Measurements from ENCODE around the gene ISG15. TPM values are rescaled to one million over a fixed set of nuclear protein-coding genes. Genes with fewer than 3 reads are reported as not detected.

ISG15 gene
- total RNA-seq, 1 experiment from 2014 or later, result 140 TPM

- TF ChIP-seq CTCF (IDR thresholded peaks at IDR 0.05 in 2 of 3, conservative IDR thresholded peaks at IDR 0.05 in 1 of 3; ENCODE audit: borderline replicate concordance in 1 of 3, insufficient read depth in 1 of 3, low read depth in 2 of 3, low read length in 2 of 3) (no peak), TCF7L2 (IDR thresholded peaks at IDR 0.05; ENCODE audit: borderline replicate concordance, extremely low read depth, insufficient read depth, insufficient read length) (no peak)
Measured at GRCh38 chr1:1024149-1024770, 11.0 kb downstream of the ISG15 start (continued).

GRCh38 chr1:1024771-1025699, 11.7 kb downstream of the ISG15 start:
- no TSS peak for BruUV-seq (replicated peaks)
- H3K9ac ChIP-seq (ENCODE audit: low read length), result peak overlapping the region; percentile 67
- H3K9me3 ChIP-seq (ENCODE audit: control insufficient read depth in 1 of 2, insufficient read depth in 1 of 2, low read depth in 1 of 2, low read length in 2 of 2), result no peaks in the 10 kb centered on the region
- H3K27ac ChIP-seq (ENCODE audit: low read depth, low read length), result peak overlapping the region; percentile 87
- H3K4me3 ChIP-seq (replicated peaks in 1 of 2; ENCODE audit: low read depth in 1 of 2, low read length in 2 of 2), result peak overlapping the region in 1 of 2 experiments; percentile 40; a peak in 3 of 4 replicates
- no peaks in the 10 kb centered on the region for H4K20me1 ChIP-seq (ENCODE audit: insufficient read depth)
- CTCF ChIA-PET, result no interaction called here
- H3K9me2 ChIP-seq (ENCODE audit: insufficient read depth), result no peaks in the 10 kb centered on the region
- H3K4me2 ChIP-seq (ENCODE audit: low read length), result peak overlapping the region; percentile 98
- intact Hi-C loops (cut with micrococcal nuclease), result no loop called here
- H3K36me3 ChIP-seq (ENCODE audit: control insufficient read depth in 1 of 2, insufficient read depth in 2 of 2, low read length in 2 of 2), result peaks cover 0 to 23% of the 10 kb centered on the region in 2 experiments; a peak in 2 of 4 replicates
- peaks cover 33 to 52% of the 10 kb centered on the region in 2 experiments for H3K4me1 ChIP-seq (ENCODE audit: control insufficient read depth in 1 of 2, insufficient read depth in 2 of 2, low read length in 2 of 2)
- RAD21 ChIA-PET (ENCODE audit: low non-redundant PET in 1 of 2, low total read pairs in 2 of 2, uncharacterized antibody in 2 of 2, unreplicated experiment in 2 of 2), result no interaction called here
- ATAC-seq, result peak; percentile 70
- POLR2A ChIA-PET, result no interaction called here
- peaks cover 80% of the 10 kb centered on the region for H3K79me2 ChIP-seq (ENCODE audit: insufficient read depth, low read length)
- H2AFZ ChIP-seq (ENCODE audit: low read depth, low read length, poor library complexity, severe bottlenecking), result no peak overlapping the region
- peak; percentile 51 for DNase-seq (ENCODE audit: low read depth, low spot score)
- no peaks in the 10 kb centered on the region for H3K27me3 ChIP-seq (ENCODE audit: insufficient read depth, low read length)
- TF ChIP-seq CBX3 (IDR thresholded peaks at IDR 0.05; ENCODE audit: low read depth), result no peak
- no peak for TF ChIP-seq ELF1 (IDR thresholded peaks at IDR 0.05; ENCODE audit: borderline replicate concordance, low read depth)
- peak; percentile 76 for TF ChIP-seq EGR1 (IDR thresholded peaks at IDR 0.05; ENCODE audit: low read depth)
- no peak for TF ChIP-seq EZH2phosphoT487 (IDR thresholded peaks at IDR 0.05; ENCODE audit: borderline replicate concordance)
- TF ChIP-seq POLR2AphosphoS5 (IDR thresholded peaks at IDR 0.05; ENCODE audit: low read depth, low read length), result peak; percentile 39; the same call in 1 of the 2 replicates
- TF ChIP-seq RAD21 (IDR thresholded peaks at IDR 0.05; ENCODE audit: low read depth), result no peak
- peak; percentile 12; the same call in 1 of the 2 replicates for TF ChIP-seq ZFX (IDR thresholded peaks at IDR 0.05)
- TF ChIP-seq SP1 (IDR thresholded peaks at IDR 0.05; ENCODE audit: low read depth), result peak; percentile 76
- no peak for TF ChIP-seq ZBTB33 (IDR thresholded peaks at IDR 0.05; ENCODE audit: extremely low read depth, insufficient replicate concordance, low read length)
- TF ChIP-seq JUND (IDR thresholded peaks at IDR 0.05), result no peak
- TF ChIP-seq CEBPB (IDR thresholded peaks at IDR 0.05; ENCODE audit: low read depth), result no peak
- TF ChIP-seq ZNF274 (IDR thresholded peaks at IDR 0.05; ENCODE audit: low read depth, low read length), result no peak
- peak; percentile 19 for TF ChIP-seq YY1 (IDR thresholded peaks at IDR 0.05; ENCODE audit: extremely low read depth, insufficient replicate concordance, low read depth, low read length)
- no peak; the same call in 1 of the 2 replicates for TF ChIP-seq FOSL1 (IDR thresholded peaks at IDR 0.05; ENCODE audit: low read depth)
- TF ChIP-seq TCF7L2 (IDR thresholded peaks at IDR 0.05; ENCODE audit: borderline replicate concordance, extremely low read depth, insufficient read depth, insufficient read length), result no peak
